HepG2 (cell line): ENCODE data around the gene NUDT17. TPM values are rescaled to one million over a fixed set of nuclear protein-coding genes. Genes with fewer than 3 reads are reported as not detected.

Experiments used
- DMAP1 ChIP-seq: IDR thresholded peaks from 2 replicates; pipeline ENCODE4 v1.6.1; 2016
- ELF1 ChIP-seq: sonication (generic); formaldehyde crosslinking; IDR thresholded peaks from 2 replicates; pipeline ENCODE4 v1.4.0; 2020; ENCODE audit warnings: missing genetic modification reagents
- GPN1 ChIP-seq: sonication (generic); formaldehyde crosslinking; IDR thresholded peaks from 2 replicates; pipeline ENCODE4 v1.5.1; 2020; ENCODE audit warnings: missing genetic modification reagents, borderline replicate concordance
- HNF4A ChIP-seq: sonication (generic); formaldehyde crosslinking; IDR thresholded peaks from 2 replicates; pipeline ENCODE4 v1.4.0; 2020; ENCODE audit warnings: missing genetic modification reagents
- HNF4G ChIP-seq, 2 experiments: sonication (generic) in 1 of 2; formaldehyde crosslinking in 1 of 2; IDR thresholded peaks; 2 replicates each; pipeline versions ENCODE4 v1.4.0 to v1.6.1; 2011 to 2020; ENCODE audit warnings: borderline replicate concordance in 2 of 2, low read depth in 2 of 2, mild to moderate bottlenecking in 2 of 2, low read length in 1 of 2, missing genetic modification reagents in 1 of 2, moderate library complexity in 1 of 2
- HOXA5 ChIP-seq: sonication (generic); formaldehyde crosslinking; IDR thresholded peaks from 2 replicates; pipeline ENCODE4 v1.4.0; 2020; ENCODE audit warnings: missing genetic modification reagents
- MAF1 ChIP-seq: sonication (generic); formaldehyde crosslinking; IDR thresholded peaks from 2 replicates; pipeline ENCODE4 v1.5.0; 2020; ENCODE audit warnings: missing genetic modification reagents, borderline replicate concordance
- MIER3 ChIP-seq: IDR thresholded peaks from 2 replicates; pipeline ENCODE4 v1.6.1; 2016; ENCODE audit warnings: missing compliant biosample characterization, borderline replicate concordance
- MTA3 ChIP-seq: sonication (generic); formaldehyde crosslinking; IDR thresholded peaks from 2 replicates; pipeline ENCODE4 v1.4.0; 2020; ENCODE audit warnings: missing genetic modification reagents
- PHF5A ChIP-seq: IDR thresholded peaks from one replicate; pipeline ENCODE4 v1.6.1; 2018; ENCODE audit warnings: low read depth, missing genetic modification reagents; ENCODE audit not compliant: unreplicated experiment
- REPIN1 ChIP-seq: sonication (generic); formaldehyde crosslinking; IDR thresholded peaks from 2 replicates; pipeline ENCODE4 v1.8.0; 2022; ENCODE audit warnings: missing genetic modification reagents, low read depth, mild to moderate bottlenecking, borderline replicate concordance
- STAG1 ChIP-seq: sonication (generic); formaldehyde crosslinking; IDR thresholded peaks from 2 replicates; pipeline ENCODE4 v1.4.0; 2020; ENCODE audit warnings: missing genetic modification reagents
- TCF7L2 ChIP-seq: IDR thresholded peaks from 2 replicates; pipeline ENCODE4 v1.6.1; 2011; ENCODE audit warnings: mild to moderate bottlenecking, low read depth, low read length, moderate library complexity
- ZFP62 ChIP-seq: sonication (generic); formaldehyde crosslinking; IDR thresholded peaks from 2 replicates; pipeline ENCODE4 v1.4.0; 2020; ENCODE audit warnings: missing genetic modification reagents
- ZNF557 ChIP-seq: sonication (generic); formaldehyde crosslinking; IDR thresholded peaks from 2 replicates; pipeline ENCODE4 v1.4.0; 2020; ENCODE audit warnings: missing genetic modification reagents
- polyA plus RNA-seq, 8 experiments: library from polyadenylated mRNA; depleted of rRNA in 3 of 8; stranded (reverse) in 7 of 8; unstranded in 1 of 8; fragments of >200 nt; fragmentation: Illumina TruSeq in 4 of 8; extraction: Trizol in 4 of 8; gene quantifications; 2 replicates each; pipeline versions ENCODE4 v1.2.1 to v1.2.3, GENCODE V29; 2011 to 2016; ENCODE audit warnings: low read depth in 4 of 8, missing spikeins in 1 of 8, mixed read lengths in 1 of 8; ENCODE audit not compliant: insufficient read depth in 1 of 8
- total RNA-seq, 5 experiments: library from RNA; depleted of rRNA; stranded (reverse); fragments of >200 nt; fragmentation: Illumina TruSeq; extraction: Trizol; gene quantifications; 2 replicates each; pipeline ENCODE4 v1.2.3, GENCODE V29; 2016; ENCODE audit warnings: low read depth in 1 of 5
- TF ChIP-seq, protein P1 (sequence below): sonication (generic); formaldehyde crosslinking; IDR thresholded peaks from 2 replicates; pipeline ENCODE4 v1.4.0; 2020; ENCODE audit warnings: missing genetic modification reagents, low read depth, mild to moderate bottlenecking, borderline replicate concordance
- TF ChIP-seq, protein P2 (sequence below): sonication (generic); formaldehyde crosslinking; IDR thresholded peaks from 2 replicates; pipeline ENCODE4 v1.5.1; 2020; ENCODE audit warnings: missing genetic modification reagents, mild to moderate bottlenecking, borderline replicate concordance
- TF ChIP-seq, protein P3 (sequence below): sonication (generic); formaldehyde crosslinking; IDR thresholded peaks from 2 replicates; pipeline ENCODE4 v1.5.0; 2020; ENCODE audit warnings: missing genetic modification reagents
- TF ChIP-seq, protein P4 (sequence below): IDR thresholded peaks from 2 replicates; pipeline ENCODE4 v1.6.1; 2016; ENCODE audit warnings: missing biosample characterization, missing genetic modification reagents, low read depth
- TF ChIP-seq, protein P5 (sequence below): sonication (generic); formaldehyde crosslinking; IDR thresholded peaks from 2 replicates; pipeline ENCODE4 v1.5.0; 2020; ENCODE audit warnings: missing genetic modification reagents

NUDT17 gene
- total and polyA plus RNA-seq, 2 of the 13 experiments (the other 11 are each of a cell fraction or from before 2014, with no cell fraction given): 2.6 to 5.8 TPM

DNA sequence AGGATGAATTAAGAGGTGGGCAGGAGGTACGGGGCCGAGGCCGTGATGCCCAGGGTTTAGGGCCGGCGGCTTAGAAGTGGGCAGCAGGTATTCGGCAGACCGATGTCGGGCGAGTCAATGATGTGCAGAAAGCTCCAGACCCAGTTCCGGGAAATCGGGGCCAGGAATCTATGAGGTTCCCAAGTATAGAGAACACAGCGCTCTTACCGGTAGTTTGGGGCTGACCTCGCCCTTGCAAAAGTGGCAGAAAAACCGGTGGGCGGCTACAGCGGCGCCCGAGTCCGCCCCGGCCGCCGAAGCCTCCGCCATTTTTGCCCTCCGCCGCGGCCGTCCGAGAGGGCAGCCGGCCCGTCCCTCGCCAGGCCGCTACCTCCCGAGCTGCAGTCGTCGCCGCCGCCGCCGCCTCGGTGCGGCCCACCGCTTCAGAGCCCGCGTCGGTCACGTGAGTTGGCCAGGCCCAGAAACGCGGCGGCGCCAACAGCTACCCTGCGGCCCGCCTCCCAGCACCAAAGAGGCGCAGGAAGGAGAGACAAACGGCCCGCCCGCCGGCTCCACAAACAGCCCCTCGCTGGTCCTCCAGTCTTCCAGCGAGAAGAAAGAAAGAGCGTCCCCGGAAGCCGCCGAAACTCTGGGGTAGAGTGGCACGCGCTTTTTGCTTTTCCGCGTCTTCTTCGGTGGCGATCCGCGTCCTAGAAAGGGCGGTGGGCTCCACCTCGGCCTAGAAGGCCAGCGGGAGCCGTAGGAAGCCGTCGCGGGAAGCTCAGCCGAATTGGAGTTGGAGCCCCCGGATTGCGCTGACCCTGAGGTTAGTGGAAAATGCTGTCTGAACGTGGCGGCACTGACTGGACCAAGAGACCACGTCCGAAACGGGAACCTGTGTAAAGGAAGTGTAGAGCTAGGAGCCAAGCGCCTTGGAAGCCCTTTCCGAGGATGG, 21.6 kb upstream of the NUDT17 start, which contains the start of the genes POLR3C and RNF115 (continued):
- TF ChIP-seq, protein P1, sequence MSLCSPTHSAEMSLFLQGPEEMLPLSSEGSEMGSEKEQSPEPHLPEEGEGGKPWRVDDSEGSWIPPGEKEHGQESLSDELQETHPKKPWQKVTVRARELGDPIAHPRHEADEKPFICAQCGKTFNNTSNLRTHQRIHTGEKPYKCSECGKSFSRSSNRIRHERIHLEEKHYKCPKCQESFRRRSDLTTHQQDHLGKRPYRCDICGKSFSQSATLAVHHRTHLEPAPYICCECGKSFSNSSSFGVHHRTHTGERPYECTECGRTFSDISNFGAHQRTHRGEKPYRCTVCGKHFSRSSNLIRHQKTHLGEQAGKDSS (CRISPR knock-in tag): peak; percentile 50; the same call in 1 of the 2 replicates
- TF ChIP-seq MAF1 (CRISPR knock-in tag) (0 out of 2 replicates have a peak, but pooled peaks have one; percentile 37), MTA3 (CRISPR knock-in tag) (no peak), HNF4A (CRISPR knock-in tag) (0 out of 2 replicates have a peak, but pooled peaks have one; percentile 11), HNF4G (IDR thresholded peaks at IDR 0.05; ENCODE audit: borderline replicate concordance, low read depth, low read length) (no peak), HNF4G (CRISPR knock-in tag; IDR thresholded peaks at IDR 0.05; ENCODE audit: borderline replicate concordance, low read depth) (no peak), MIER3 (CRISPR knock-in tag) (no peak), ZNF557 (no peak), STAG1 (CRISPR knock-in tag) (no peak; the same call in 1 of the 2 replicates), GPN1 (CRISPR knock-in tag) (0 out of 2 replicates have a peak, but pooled peaks have one; percentile 25), REPIN1 (CRISPR knock-in tag) (peak; percentile 71), TCF7L2 (no peak), HOXA5 (CRISPR knock-in tag) (0 out of 2 replicates have a peak, but pooled peaks have one; percentile 42), PHF5A (no peak), DMAP1 (CRISPR knock-in tag) (peak; percentile 97), ELF1 (peak; percentile 81), ZFP62 (CRISPR knock-in tag) (no peak)
- TF ChIP-seq, protein P2, sequence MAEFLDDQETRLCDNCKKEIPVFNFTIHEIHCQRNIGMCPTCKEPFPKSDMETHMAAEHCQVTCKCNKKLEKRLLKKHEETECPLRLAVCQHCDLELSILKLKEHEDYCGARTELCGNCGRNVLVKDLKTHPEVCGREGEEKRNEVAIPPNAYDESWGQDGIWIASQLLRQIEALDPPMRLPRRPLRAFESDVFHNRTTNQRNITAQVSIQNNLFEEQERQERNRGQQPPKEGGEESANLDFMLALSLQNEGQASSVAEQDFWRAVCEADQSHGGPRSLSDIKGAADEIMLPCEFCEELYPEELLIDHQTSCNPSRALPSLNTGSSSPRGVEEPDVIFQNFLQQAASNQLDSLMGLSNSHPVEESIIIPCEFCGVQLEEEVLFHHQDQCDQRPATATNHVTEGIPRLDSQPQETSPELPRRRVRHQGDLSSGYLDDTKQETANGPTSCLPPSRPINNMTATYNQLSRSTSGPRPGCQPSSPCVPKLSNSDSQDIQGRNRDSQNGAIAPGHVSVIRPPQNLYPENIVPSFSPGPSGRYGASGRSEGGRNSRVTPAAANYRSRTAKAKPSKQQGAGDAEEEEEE: no peak
- TF ChIP-seq, protein P3, sequence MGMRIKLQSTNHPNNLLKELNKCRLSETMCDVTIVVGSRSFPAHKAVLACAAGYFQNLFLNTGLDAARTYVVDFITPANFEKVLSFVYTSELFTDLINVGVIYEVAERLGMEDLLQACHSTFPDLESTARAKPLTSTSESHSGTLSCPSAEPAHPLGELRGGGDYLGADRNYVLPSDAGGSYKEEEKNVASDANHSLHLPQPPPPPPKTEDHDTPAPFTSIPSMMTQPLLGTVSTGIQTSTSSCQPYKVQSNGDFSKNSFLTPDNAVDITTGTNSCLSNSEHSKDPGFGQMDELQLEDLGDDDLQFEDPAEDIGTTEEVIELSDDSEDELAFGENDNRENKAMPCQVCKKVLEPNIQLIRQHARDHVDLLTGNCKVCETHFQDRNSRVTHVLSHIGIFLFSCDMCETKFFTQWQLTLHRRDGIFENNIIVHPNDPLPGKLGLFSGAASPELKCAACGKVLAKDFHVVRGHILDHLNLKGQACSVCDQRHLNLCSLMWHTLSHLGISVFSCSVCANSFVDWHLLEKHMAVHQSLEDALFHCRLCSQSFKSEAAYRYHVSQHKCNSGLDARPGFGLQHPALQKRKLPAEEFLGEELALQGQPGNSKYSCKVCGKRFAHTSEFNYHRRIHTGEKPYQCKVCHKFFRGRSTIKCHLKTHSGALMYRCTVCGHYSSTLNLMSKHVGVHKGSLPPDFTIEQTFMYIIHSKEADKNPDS (CRISPR knock-in tag): no peak
- TF ChIP-seq, protein P4, sequence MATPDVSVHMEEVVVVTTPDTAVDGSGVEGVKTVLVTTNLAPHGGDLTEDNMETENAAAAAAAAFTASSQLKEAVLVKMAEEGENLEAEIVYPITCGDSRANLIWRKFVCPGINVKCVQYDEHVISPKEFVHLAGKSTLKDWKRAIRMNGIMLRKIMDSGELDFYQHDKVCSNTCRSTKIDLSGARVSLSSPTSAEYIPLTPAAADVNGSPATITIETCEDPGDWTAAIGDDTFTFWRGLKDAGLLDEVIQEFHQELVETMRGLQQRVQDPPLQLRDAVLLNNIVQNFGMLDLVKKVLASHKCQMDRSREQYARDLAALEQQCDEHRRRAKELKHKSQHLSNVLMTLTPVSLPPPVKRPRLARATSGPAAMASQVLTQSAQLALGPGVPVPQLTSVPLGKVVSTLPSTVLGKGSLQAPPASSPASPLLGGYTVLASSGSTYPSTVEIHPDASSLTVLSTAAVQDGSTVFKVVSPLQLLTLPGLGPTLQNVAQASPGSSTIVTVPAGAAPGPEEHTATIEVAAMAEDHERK (CRISPR knock-in tag): no peak
- TF ChIP-seq, protein P5, sequence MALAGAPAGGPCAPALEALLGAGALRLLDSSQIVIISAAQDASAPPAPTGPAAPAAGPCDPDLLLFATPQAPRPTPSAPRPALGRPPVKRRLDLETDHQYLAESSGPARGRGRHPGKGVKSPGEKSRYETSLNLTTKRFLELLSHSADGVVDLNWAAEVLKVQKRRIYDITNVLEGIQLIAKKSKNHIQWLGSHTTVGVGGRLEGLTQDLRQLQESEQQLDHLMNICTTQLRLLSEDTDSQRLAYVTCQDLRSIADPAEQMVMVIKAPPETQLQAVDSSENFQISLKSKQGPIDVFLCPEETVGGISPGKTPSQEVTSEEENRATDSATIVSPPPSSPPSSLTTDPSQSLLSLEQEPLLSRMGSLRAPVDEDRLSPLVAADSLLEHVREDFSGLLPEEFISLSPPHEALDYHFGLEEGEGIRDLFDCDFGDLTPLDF (CRISPR knock-in tag): peak; percentile 80
